NT2/D1 (cell line): Measurements from ENCODE around the gene SLC25A48.

ENCODE experiments used
- DNase-seq: peaks from one replicate; pipeline ENCODE4 v3.0.0-alpha.2; 2011; ENCODE audit warnings: low read depth, low spot score
- H3K27me3 ChIP-seq: 2 replicates; pipeline ENCODE4 v1.6.0; 2011; ENCODE audit warnings: mild to moderate bottlenecking; ENCODE audit not compliant: insufficient read length, insufficient read depth
- H3K36me3 ChIP-seq: 2 replicates; pipeline ENCODE4 v1.6.1; 2011; ENCODE audit warnings: mild to moderate bottlenecking, low read length, mixed read lengths; ENCODE audit not compliant: insufficient read depth, insufficient read length
- H3K4me1 ChIP-seq: 2 replicates; pipeline ENCODE4 v1.5.1; 2011; ENCODE audit not compliant: insufficient read depth, insufficient read length
- H3K4me3 ChIP-seq: 2 replicates; pipeline ENCODE4 v1.5.1; 2011; ENCODE audit warnings: low read depth; ENCODE audit not compliant: insufficient read length
- H3K9ac ChIP-seq: 2 replicates; pipeline ENCODE4 v1.6.0; 2011; ENCODE audit warnings: low read depth; ENCODE audit not compliant: insufficient read length
- H3K9me3 ChIP-seq: 2 replicates; pipeline ENCODE4 v1.5.1; 2011; ENCODE audit warnings: mild to moderate bottlenecking, low read length; ENCODE audit not compliant: insufficient read depth
- SUZ12 ChIP-seq: IDR thresholded peaks from 2 replicates; pipeline ENCODE4 v1.6.1; 2011; ENCODE audit not compliant: insufficient read length, insufficient read depth; ENCODE audit errors: extremely low read depth
- YY1 ChIP-seq: IDR thresholded peaks from 2 replicates; pipeline ENCODE4 v1.6.1; 2011; ENCODE audit not compliant: insufficient read length, insufficient read depth
- ZNF274 ChIP-seq: IDR thresholded peaks from 2 replicates; pipeline ENCODE4 v1.6.1; 2011; ENCODE audit warnings: mild to moderate bottlenecking, low read depth, low read length

SLC25A48 gene

DNA sequence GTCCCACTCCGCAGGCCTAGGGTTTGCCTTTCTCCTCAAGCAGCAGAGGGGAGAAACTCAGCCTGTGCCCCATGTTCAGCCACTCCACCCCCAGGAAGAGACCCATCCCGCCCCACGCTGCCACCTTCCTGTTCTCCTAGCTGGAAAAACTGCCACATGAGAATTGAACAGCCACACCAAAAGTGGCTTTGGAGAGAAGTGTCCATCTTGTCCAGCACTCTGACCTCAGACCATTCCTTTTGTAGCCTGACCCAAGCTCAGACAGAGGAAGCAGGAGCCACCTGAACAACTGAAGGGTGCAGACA lies 8.3 kb upstream of the SLC25A48 start:
- no peak overlapping the region for H3K9ac ChIP-seq
- H3K36me3 ChIP-seq: no peaks in the 10 kb centered on the region
- TF ChIP-seq ZNF274 (no peak), YY1 (no peak), SUZ12 (no peak)
- H3K27me3 ChIP-seq: peaks cover 29% of the 10 kb centered on the region
- no peaks in the 10 kb centered on the region for H3K9me3 ChIP-seq
- H3K4me1 ChIP-seq: peaks cover 6% of the 10 kb centered on the region
- no peak for DNase-seq
- H3K4me3 ChIP-seq: no peak overlapping the region

GRCh38 chr5:135826994-135827671 lies 7.3 kb upstream of the SLC25A48 start:
- DNase-seq: no peak
- Histone ChIP-seq H3K36me3 (no peaks in the 10 kb centered on the region), H3K4me3 (no peak overlapping the region), H3K9me3 (no peaks in the 10 kb centered on the region), H3K9ac (no peak overlapping the region), H3K4me1 (peaks cover 3% of the 10 kb centered on the region), H3K27me3 (peaks cover 38% of the 10 kb centered on the region)
- TF ChIP-seq YY1 (no peak), SUZ12 (no peak), ZNF274 (no peak)

- DNase-seq: no peak
- H3K27me3 ChIP-seq: peaks cover 48% of the 10 kb centered on the region
- H3K9me3 ChIP-seq: no peaks in the 10 kb centered on the region
- H3K36me3 ChIP-seq: no peaks in the 10 kb centered on the region
- TF ChIP-seq YY1: no peak
- TF ChIP-seq ZNF274: no peak
- no peak for TF ChIP-seq SUZ12
- no peak overlapping the region for H3K4me3 ChIP-seq
- H3K9ac ChIP-seq: no peak overlapping the region
- peaks cover 3% of the 10 kb centered on the region for H3K4me1 ChIP-seq
Observed at GRCh38 chr5:135827965-135828781, 6.3 kb upstream of the SLC25A48 start.

DNA sequence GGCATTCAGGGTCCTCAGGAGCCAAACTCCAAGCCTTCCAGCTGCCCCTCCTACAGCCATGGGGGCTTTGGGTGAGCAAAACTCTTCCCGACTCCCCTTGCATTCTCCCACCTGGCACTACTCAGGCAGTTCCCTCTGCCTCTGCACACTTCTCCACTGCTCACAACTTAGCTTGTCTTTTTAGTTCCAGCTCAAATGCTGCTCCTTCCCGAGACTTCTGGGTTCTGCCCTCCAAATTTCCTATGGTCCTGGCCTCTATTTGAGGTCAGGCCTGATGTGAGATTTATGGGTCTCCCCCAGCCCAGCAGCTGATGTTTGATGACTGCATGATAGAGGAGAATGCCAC lies 5.7 kb upstream of the SLC25A48 start:
- TF ChIP-seq SUZ12: no peak
- TF ChIP-seq ZNF274: no peak
- no peak for TF ChIP-seq YY1
- H3K9ac ChIP-seq: no peak overlapping the region

DNA sequence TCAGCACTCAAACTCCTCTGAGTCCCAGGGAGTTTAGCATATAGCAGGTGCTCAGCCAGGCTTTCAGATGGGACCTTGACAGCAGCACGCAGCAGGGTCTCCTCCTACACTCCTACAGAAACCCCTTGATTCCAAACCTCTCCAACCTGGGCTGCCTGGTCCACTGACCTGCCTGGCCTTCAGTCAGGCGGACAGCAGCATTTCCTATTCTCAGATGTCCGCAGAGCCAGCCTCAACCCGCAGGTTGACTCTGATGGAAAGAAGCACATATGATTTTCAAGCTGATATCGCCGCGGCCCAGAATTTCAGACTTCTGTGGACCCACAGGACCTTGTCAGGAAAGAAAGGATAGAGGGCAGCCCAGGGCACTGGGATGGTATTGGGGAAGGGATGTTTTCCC lies 5.3 kb upstream of the SLC25A48 start:
- Histone ChIP-seq H3K36me3 (no peaks in the 10 kb centered on the region), H3K27me3 (peaks cover 58% of the 10 kb centered on the region), H3K9me3 (no peaks in the 10 kb centered on the region), H3K4me1 (peaks cover 3% of the 10 kb centered on the region), H3K4me3 (no peak overlapping the region), H3K9ac (no peak overlapping the region)
- TF ChIP-seq ZNF274: no peak
- TF ChIP-seq YY1: no peak
- no peak for TF ChIP-seq SUZ12
- DNase-seq: no peak

More for the DNA sequence above, 5.7 kb upstream of the SLC25A48 start:
- H3K27me3 ChIP-seq: peaks cover 54% of the 10 kb centered on the region
- H3K4me1 ChIP-seq: peaks cover 3% of the 10 kb centered on the region
- H3K9me3 ChIP-seq: no peaks in the 10 kb centered on the region
- no peak overlapping the region for H3K4me3 ChIP-seq
- DNase-seq: no peak
- H3K36me3 ChIP-seq: no peaks in the 10 kb centered on the region

DNA sequence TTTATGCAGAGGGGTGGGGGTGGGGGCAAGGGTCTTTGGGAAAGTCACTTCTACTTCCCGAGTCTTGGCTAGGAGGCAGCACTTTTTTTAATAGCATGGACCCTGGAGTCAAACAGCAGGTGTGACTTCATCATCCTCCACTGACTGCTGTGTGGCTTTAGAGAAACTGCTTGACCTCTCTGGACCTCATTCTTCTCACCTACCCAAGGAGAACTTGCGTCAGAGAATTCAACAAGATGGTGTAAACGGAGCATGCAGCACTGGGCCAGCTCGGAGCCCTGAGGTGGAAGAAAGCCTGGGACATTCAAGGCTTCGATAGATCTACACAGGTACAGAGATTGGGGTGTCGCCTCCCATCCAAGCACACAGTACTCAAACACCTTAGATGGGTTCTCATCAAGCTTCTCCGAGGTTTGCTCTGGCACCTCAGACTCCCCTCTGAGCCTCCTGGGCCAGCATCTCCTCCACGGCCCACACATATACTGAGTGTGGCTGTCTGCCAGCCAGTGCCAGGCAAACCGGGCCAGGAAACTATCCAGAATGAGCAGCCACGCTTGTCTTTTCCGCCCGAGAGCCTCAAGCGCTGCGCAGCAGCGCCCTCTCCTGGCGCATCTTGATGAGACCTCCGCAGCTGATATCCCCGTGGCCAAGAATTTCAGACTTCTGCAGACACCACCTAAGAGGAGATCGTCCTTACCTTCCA lies 4.6 kb upstream of the SLC25A48 start:
- Histone ChIP-seq H3K4me1 (peaks cover 3% of the 10 kb centered on the region), H3K9me3 (no peaks in the 10 kb centered on the region), H3K9ac (no peak overlapping the region), H3K4me3 (no peak overlapping the region), H3K36me3 (no peaks in the 10 kb centered on the region), H3K27me3 (peaks cover 65% of the 10 kb centered on the region)
- DNase-seq: no peak
- no peak for TF ChIP-seq SUZ12
- TF ChIP-seq ZNF274: no peak
- no peak for TF ChIP-seq YY1

DNA sequence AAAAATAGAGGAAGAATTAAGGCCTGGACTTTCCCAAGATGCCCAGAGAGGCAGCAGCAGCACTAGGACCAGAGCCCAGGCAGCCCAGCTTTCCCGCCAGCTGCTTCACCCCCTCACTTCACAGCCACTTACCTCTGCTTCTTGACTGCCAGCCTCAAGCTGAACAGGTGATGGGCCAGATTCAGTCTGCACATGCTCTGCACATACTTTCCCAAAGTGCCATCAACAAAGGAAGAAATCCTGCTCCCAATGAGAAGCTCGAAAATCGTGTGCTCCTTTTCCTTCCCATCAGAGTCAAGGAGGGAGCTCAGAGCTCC lies 4.1 kb upstream of the SLC25A48 start:
- Histone ChIP-seq H3K9ac (no peak overlapping the region), H3K4me1 (peaks cover 3% of the 10 kb centered on the region), H3K27me3 (peaks cover 70% of the 10 kb centered on the region), H3K9me3 (no peaks in the 10 kb centered on the region), H3K36me3 (no peaks in the 10 kb centered on the region), H3K4me3 (no peak overlapping the region)
- DNase-seq: no peak
- TF ChIP-seq YY1 (no peak), ZNF274 (no peak), SUZ12 (no peak)
